Gastrocnemius medialis (tissue), 4 donors: ENCODE data around the gene PRKD2. TPM values are rescaled to one million over a fixed set of nuclear protein-coding genes. Genes with fewer than 3 reads are reported as not detected.

ENCODE experiments used
- ATAC-seq, 2 donors: fragments of 150-250 bp; one replicate each; pipeline ENCODE4 v1.9.1; 2016
- DNase-seq, 2 donors: peaks; one replicate each; pipeline ENCODE4 v3.0.0-alpha.2; 2019
- H3K27ac ChIP-seq, 4 donors: fragments of 200-600 bp; sonication (generic); 1 replicate in 1 of 4; 2 replicates in 3 of 4; pipeline ENCODE4 v1.5.1; 2016 to 2018; ENCODE audit warnings: mild to moderate bottlenecking in 2 of 4, moderate library complexity in 1 of 4
- H3K27me3 ChIP-seq, 3 donors: fragments of 200-600 bp; sonication (generic) in 2 of 3; 1 replicate in 1 of 3; 2 replicates in 2 of 3; pipeline versions ENCODE4 v1.5.1 to v1.6.0; 2016 to 2019; ENCODE audit warnings: mild to moderate bottlenecking in 1 of 3, moderate library complexity in 1 of 3
- H3K36me3 ChIP-seq, 2 donors: fragments of 200-600 bp; sonication (generic) in 1 of 2; one replicate each; pipeline ENCODE4 v1.5.1; 2017 to 2018
- H3K4me1 ChIP-seq, 2 donors: fragments of 200-600 bp; sonication (generic) in 1 of 2; one replicate each; pipeline ENCODE4 v1.5.1; 2016 to 2017; ENCODE audit warnings: mild to moderate bottlenecking in 2 of 2
- H3K4me3 ChIP-seq, 4 donors: fragments of 200-600 bp; sonication (generic) in 3 of 4; 1 replicate in 1 of 4; 2 replicates in 3 of 4; pipeline ENCODE4 v1.5.1; 2016 to 2019; ENCODE audit warnings: mild to moderate bottlenecking in 2 of 4
- H3K9me3 ChIP-seq, 3 donors: fragments of 200-600 bp; sonication (generic) in 2 of 3; 1 replicate in 1 of 3; 2 replicates in 2 of 3; pipeline ENCODE4 v1.5.1; 2016 to 2019
- POLR2A ChIP-seq, 2 donors: fragments of 450-650 bp; IDR thresholded peaks; one replicate each; pipeline ENCODE4 v1.6.1; 2017; ENCODE audit warnings: antibody characterized with exemption in 2 of 2, mild to moderate bottlenecking in 2 of 2, moderate library complexity in 2 of 2
- in situ Hi-C, 4 donors: fragments of 200-750 bp; cut with MboI; loops; one replicate each; pipeline versions ENCODE4 v1.15.0 to v1.8.0; 2017; ENCODE audit warnings: low sequenced_read_pairs in 4 of 4
- intact Hi-C: fragments of 100-400 bp; cut with DNase I; formaldehyde crosslinking; loops from one replicate; pipeline ENCODE4 v1.15.1; 2023; ENCODE audit warnings: low total_unique reads
- total RNA-seq, 4 donors: library from RNA; depleted of rRNA; stranded (reverse); fragments of >200 nt; gene quantifications; one replicate each; pipeline versions ENCODE4 v1.1.0 to v1.2.3, GENCODE V29; 2016
- TF ChIP-seq, protein P1 (sequence below), 5 experiments: fragments of 450-650 bp in 3 of 5; fragments of 200-600 bp in 2 of 5; sonication (generic) in 2 of 5; IDR thresholded peaks in 4 of 5; conservative IDR thresholded peaks in 1 of 5; 1 replicate in 4 of 5; 2 replicates in 1 of 5; pipeline ENCODE4 v1.5.1; 2016 to 2019; ENCODE audit warnings: antibody characterized with exemption in 5 of 5, mild to moderate bottlenecking in 3 of 5, moderate library complexity in 3 of 5

Gene PRKD2
- total RNA-seq, 4 donors from 2014 or later = 4.2 to 7.2 (median 6.1) TPM

DNA sequence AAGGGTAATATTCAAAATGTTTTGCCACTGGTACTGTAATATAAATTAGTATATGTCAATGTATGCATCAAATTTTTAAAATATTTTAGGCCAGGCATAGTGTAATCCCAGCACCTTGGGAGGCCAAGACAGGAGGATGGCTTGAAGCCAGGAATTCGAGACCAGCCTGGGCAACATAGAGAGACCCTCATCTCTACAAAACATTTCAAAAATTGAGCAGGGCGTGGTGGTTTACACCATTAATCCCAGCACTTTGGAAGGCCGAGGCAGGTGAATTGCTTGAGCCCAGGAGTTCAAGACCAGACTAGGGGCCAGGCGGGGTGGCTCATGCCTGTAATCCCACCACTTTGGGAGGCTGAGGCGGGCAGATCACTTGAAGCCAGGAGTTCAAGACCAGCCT is 43.4 kb upstream of the PRKD2 start:
- H3K9me3 ChIP-seq = no peaks in the 10 kb centered on the region
- intact Hi-C loops = no loop called here
- TF ChIP-seq POLR2A (IDR thresholded peaks at IDR 0.05) = no peak
- TF ChIP-seq, protein P1, sequence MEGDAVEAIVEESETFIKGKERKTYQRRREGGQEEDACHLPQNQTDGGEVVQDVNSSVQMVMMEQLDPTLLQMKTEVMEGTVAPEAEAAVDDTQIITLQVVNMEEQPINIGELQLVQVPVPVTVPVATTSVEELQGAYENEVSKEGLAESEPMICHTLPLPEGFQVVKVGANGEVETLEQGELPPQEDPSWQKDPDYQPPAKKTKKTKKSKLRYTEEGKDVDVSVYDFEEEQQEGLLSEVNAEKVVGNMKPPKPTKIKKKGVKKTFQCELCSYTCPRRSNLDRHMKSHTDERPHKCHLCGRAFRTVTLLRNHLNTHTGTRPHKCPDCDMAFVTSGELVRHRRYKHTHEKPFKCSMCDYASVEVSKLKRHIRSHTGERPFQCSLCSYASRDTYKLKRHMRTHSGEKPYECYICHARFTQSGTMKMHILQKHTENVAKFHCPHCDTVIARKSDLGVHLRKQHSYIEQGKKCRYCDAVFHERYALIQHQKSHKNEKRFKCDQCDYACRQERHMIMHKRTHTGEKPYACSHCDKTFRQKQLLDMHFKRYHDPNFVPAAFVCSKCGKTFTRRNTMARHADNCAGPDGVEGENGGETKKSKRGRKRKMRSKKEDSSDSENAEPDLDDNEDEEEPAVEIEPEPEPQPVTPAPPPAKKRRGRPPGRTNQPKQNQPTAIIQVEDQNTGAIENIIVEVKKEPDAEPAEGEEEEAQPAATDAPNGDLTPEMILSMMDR (IDR thresholded peaks at IDR 0.05 in 4 of 5, conservative IDR thresholded peaks at IDR 0.05 in 1 of 5) = no peak
- peaks cover 0 to 14% of the 10 kb centered on the region in 2 donors for H3K4me1 ChIP-seq
- DNase-seq (no peak), ATAC-seq (no peak)
- no peaks in the 10 kb centered on the region for H3K27me3 ChIP-seq
- H3K4me3 ChIP-seq = no peak overlapping the region
- peaks cover 0 to 13% of the 10 kb centered on the region in 2 donors for H3K36me3 ChIP-seq
- in situ Hi-C loops = loop anchor here in 3 of 4 donors (10.0 to 25.0 kb wide), 3 partner anchors 64 to 227 kb away; no protein-coding TSS in a partner anchor
- H3K27ac ChIP-seq = no peak overlapping the region

DNA sequence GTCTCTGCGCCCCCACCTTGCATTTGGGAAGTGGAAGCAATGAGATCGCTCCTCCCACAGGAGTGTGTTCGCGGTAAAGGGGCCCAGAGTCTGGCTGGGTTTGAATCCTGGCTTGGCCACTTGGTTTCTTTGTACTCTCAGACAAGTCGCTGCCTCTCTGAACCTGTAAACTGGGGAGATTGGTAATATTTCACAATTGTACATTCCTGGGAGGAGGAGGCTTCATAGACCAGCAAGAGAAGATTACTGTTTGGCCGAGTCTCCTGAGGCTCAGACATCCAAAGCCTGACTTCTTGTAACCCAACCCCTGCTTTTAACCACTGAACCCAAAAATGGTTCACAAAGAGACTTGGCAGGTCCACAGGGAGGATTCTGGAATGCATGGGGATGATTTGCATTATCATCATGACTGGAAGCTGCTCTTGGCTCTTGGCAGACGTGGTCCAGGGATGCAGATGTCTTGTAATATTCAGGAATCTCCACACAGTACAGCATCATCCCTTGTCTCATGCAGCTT is 43.0 kb upstream of the PRKD2 start:
- Histone ChIP-seq H3K27ac (peak overlapping the region in 1 of 4 donors; percentile 37), H3K36me3 (peaks cover 0 to 13% of the 10 kb centered on the region in 2 donors), H3K4me3 (no peak overlapping the region), H3K27me3 (no peaks in the 10 kb centered on the region), H3K9me3 (no peaks in the 10 kb centered on the region), H3K4me1 (peaks cover 0 to 14% of the 10 kb centered on the region in 2 donors)
- in situ Hi-C loops = loop anchor here in 3 of 4 donors (10.0 to 25.0 kb wide), 3 partner anchors 65 to 227 kb away; no protein-coding TSS in a partner anchor
- TF ChIP-seq POLR2A (IDR thresholded peaks at IDR 0.05) = no peak
- TF ChIP-seq, protein P1 (IDR thresholded peaks at IDR 0.05 in 4 of 5, conservative IDR thresholded peaks at IDR 0.05 in 1 of 5) = no peak
- intact Hi-C loops = no loop called here
- DNase-seq = peak in 1 of 2 donors; percentile 53
- peak; percentile 61 to 65 for ATAC-seq

DNA sequence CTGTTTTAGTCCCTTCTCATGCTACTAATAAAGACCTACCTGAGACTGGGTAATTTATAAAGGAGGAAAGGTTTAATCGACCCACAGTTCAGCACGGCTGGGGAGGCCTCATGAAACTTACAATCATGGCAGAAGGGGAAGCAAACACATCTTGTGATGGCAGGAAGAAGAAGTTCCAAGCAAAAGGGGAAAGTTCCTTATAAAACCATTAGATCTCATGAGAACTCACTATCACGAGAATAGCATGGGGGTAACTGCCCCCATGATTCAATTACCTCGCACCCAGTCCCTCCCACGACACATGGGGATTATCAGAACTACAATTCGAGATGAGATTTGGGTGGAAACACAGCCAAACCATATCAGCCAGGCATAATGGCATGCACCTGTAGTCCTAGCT is 42.3 kb upstream of the PRKD2 start:
- Histone ChIP-seq H3K4me1 (peaks cover 0 to 14% of the 10 kb centered on the region in 2 donors), H3K27me3 (no peaks in the 10 kb centered on the region), H3K27ac (no peak overlapping the region), H3K36me3 (peaks cover 0 to 13% of the 10 kb centered on the region in 2 donors), H3K4me3 (no peak overlapping the region), H3K9me3 (no peaks in the 10 kb centered on the region)
- intact Hi-C loops = no loop called here
- in situ Hi-C loops = loop anchor here in 2 of 4 donors (25.0 kb wide), 1 partner anchor 228 kb away; no protein-coding TSS in a partner anchor
- DNase-seq (no peak), ATAC-seq (no peak)
- TF ChIP-seq, protein P1 (IDR thresholded peaks at IDR 0.05 in 4 of 5, conservative IDR thresholded peaks at IDR 0.05 in 1 of 5) = no peak
- no peak for TF ChIP-seq POLR2A (IDR thresholded peaks at IDR 0.05)

DNA sequence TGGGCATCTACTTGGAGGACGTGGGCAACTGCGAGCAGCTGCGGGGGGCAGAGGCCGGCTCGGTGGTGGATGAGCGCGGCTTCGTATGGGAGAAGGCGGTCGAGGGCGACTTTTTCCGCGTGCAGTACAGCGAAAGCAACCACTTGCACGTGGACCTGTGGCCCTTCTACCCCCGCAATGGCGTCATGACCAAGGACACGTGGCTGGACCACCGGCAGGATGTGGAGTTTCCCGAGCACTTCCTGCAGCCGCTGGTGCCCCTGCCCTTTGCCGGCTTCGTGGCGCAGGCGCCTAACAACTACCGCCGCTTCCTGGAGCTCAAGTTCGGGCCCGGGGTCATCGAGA is 39.6 kb upstream of the PRKD2 start:
- DNase-seq (no peak), ATAC-seq (no peak)
- H3K27ac ChIP-seq = no peak overlapping the region
- H3K4me3 ChIP-seq = no peak overlapping the region
- H3K4me1 ChIP-seq = peaks cover 0 to 12% of the 10 kb centered on the region in 2 donors
- TF ChIP-seq, protein P1 (IDR thresholded peaks at IDR 0.05 in 4 of 5, conservative IDR thresholded peaks at IDR 0.05 in 1 of 5) = no peak
- no peak for TF ChIP-seq POLR2A (IDR thresholded peaks at IDR 0.05)
- H3K36me3 ChIP-seq = peaks cover 0 to 13% of the 10 kb centered on the region in 2 donors
- no peaks in the 10 kb centered on the region for H3K9me3 ChIP-seq
- in situ Hi-C loops (loop anchor here in 2 of 4 donors (25.0 kb wide), 1 partner anchor 231 kb away; no protein-coding TSS in a partner anchor), intact Hi-C loops (no loop called here)
- H3K27me3 ChIP-seq = no peaks in the 10 kb centered on the region
